ENCODE measurements around the gene ANKRD55.
"Not testable (repeated sequence)": the region's sequence is repeated elsewhere in the genome, so short reads cannot be mapped to it uniquely, and the experiment has no call there.

- TF ChIP-seq CTCF, EZH2 (IDR thresholded peaks at IDR 0.05): not testable (repeated sequence)
Measured at GRCh38 chr5:56157191-56157621, 75.9 kb downstream of the ANKRD55 start.

All from neural progenitor cell (in vitro differentiated cells).